AG08395 (cell line): ENCODE measurements around the gene CALHM1.

Experiments
- DNase-seq: peaks from one replicate; pipeline ENCODE4 v3.0.0; 2012; ENCODE audit warnings: mixed read lengths, low spot score

Gene CALHM1

DNA sequence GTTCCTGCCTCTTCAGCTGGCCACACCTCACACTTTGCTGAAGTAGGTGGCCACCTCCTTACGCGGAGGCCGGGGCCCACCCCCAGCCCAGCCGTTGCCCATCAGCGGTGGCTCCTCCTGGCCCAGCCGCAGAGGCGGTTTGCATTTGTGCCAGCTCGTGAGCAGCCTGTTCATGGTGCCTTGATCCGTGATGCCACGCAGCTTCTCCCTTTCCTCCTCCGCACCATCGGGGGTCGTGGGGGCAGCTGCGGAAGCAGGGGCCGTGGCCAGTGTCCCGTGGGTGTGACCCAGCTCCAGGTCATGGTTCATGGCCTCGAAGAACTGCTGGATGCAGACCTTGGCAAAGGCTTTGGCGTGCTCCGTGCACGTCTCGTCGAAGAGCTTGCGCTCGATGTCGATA, 3.5 kb downstream of the CALHM1 start:
- no peak for DNase-seq

DNA sequence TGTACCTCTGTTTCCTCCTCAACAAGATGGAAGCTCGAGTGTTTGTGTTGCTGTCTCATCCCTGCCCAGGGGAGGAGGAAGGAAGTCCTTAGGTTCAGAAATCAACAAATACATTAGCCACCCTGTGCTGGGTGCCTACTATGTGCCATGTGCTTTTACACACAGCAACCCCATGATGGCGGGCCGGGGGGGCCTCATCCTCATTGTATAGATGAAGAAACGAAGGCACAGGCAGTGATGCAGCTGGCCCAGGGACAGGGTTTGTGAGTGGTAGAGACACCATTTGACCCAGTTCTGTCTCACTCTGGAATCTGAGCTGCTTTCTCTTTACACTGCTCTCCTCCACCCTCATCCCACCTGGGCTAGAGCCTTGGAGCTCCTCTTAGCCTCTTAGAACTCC, 4.7 kb downstream of the CALHM1 start:
- no peak for DNase-seq

- DNase-seq: peak; percentile 28
These were observed 6.0 kb downstream of the CALHM1 start for GRCh38 chr10:103452506-103453230.

GRCh38 chr10:103451831-103452505, 6.7 kb downstream of the CALHM1 start, which contains the start of gene CALHM2:
Gene CALHM2, minus strand, starts transcription at chr10:103452370. Its CDS starts 2,429 bp downstream, at chr10:103449941.
- DNase-seq: peak; percentile 81

DNA sequence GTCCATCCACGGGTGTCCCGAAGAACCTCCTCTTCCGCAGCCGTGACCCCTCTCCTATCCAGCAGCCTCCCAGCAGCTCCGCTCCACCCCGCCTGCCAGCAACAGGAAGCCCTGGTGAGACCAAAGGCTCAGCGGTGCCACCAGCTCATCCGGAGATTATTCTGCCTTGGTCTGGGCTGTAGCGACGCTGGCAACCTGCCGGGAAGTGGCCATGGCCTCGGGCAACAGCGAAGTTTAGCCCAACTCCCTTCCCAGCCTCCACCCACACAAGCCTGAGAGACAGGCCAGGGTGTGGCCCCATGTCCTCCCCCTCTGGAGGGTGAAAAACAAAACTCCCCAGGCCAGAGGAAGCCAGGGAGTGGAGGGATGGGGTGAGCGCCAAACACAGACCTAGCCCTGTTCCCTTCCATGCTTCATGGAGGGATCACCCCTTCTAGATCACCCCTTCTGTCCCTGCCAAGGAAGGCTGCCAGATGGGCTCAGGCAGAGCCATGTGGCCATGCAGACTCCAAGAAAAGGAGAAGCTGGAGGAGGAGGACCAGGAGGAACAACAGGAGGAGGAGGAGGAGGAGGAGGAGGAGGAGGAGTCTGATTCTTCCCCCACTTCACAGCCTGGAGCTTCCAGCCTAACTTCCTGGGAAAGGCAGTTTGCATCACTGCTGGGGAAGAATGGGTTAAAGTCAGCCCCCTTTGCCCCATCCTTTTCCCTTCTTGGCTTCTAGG, 7.4 kb downstream of the CALHM1 start:
- peak; percentile 85 for DNase-seq

DNA sequence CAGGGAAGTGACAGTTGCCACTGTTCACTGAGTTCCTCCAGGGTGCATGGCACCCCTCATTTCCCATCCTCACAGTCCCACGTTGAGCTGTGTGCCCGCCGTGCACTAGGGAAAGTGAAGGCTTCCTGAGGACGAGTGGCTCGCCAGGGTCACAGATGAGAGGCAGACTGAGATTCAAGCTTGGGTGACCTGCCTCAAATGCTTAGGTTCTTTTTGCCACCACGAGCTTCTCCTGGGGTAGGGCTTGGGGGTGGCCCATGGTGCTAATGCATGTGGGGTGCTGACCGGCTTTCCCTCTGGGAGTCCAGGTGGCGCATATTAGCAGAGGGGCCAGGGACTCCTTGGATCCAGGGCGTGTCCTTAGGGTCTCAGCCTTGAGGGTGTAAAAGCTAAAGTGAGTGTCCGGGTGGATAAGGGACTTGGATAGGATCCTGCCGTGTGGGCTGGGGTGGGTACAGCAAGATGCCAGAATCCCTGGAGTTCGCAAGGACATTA, 8.5 kb downstream of the CALHM1 start:
- DNase-seq: no peak

DNA sequence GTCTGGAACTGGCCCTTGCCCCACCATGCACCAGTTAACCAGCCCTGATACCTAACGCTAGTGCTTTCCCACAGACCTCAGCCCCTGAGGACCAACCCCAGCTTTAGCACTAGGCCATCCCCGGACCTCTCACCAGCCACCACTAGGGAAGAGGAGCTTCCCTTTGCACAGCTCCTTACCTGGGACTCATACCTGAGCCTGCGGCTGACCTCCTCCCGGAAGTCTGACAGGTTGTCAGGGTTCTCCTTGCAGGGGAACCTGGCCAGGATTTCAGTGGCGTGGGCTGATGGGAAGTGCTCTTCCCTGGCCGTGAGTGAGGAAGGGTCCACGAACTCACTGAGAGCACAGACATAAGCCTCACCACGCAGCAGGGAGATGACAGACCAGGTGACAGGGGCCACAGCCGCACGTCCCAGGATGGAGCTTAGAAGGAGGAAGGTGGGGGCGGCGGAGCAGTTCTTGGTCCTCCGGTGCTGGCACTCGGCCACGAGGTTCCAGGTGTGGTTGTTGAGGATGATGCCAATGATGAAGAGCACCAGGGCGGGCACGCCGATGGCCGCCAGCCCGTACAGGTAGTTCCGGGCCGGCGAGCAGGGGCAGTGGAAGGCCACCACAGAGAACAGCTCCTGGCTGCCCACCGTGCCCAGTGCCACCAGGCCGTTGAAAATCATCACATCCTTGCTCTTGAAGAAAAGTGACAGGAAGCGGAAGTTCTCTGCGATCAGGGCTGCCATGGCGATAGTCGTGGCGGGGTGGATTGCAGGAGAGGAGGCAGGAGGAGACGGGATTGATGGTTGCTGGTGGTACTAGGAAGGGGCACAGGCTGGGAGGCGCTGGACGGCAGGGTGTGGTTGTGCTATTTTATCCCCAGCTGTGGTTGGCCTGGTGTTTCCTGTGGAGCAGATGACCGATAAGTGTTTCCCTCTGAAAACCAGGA, 9.2 kb downstream of the CALHM1 start:
- no peak for DNase-seq

DNA sequence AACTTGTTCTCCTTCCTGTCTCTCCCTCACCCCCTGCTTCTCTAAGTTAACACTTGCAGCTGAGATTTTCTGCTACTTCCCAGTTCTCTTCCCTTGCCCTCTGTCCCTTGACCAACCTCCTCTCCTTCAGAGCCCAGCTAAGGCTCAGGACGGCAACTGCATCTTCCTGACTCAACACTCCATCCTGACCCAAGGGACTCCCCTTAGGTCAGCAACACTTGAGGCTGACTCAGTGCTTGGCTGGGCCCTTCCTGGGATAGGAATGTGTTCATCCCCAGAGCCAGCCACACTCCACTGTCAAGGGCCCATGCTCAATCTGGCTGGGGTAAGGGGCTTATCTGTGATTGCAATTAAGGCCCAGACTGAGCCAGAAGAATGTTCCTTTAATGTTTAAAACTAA, 10.0 kb downstream of the CALHM1 start:
- DNase-seq: peak; percentile 92

- no peak for DNase-seq
These were observed 11.5 kb downstream of the CALHM1 start for GRCh38 chr10:103447187-103447586.

DNA sequence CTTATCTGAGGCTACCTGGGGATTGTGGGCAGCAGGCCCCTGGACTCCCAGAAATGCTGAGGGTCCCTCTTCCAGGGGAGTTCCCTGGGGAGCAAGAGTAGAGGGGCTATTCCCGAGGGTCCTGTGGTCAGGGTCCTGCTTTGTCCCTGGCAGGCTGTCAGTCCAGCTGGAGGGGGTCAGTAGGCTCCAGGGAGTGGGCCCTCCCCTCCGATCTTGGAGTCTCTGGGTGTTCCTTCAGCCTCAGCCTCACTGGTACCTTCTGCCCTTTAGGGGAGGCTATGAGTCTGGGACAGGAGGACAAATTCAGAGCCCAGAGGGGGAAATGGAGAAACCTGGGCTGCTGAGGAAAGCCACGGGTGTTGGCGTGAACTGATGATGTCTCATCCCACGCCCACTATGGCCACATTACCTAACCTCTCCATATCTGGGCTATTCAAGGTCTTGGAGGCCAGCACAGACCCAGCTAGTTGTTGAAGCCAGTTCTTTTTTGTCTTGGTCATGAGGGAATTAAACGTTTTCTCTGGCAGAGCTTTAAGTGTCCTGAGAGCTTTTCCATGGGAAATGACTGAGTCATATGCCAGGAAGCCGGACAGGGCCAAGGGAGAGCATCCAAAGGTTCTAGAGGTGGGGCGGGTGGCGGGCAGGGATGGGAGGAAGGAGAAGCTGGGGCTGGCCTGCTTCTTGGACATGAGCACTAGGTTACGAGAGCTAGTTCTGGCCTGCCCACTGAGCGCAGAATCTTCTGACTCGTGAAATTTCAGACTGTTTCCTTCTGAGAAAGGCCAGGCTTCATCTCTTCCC, 12.7 kb downstream of the CALHM1 start:
- peak; percentile 82 for DNase-seq

- no peak for DNase-seq
These were observed 13.3 kb downstream of the CALHM1 start for GRCh38 chr10:103445366-103445765.

DNA sequence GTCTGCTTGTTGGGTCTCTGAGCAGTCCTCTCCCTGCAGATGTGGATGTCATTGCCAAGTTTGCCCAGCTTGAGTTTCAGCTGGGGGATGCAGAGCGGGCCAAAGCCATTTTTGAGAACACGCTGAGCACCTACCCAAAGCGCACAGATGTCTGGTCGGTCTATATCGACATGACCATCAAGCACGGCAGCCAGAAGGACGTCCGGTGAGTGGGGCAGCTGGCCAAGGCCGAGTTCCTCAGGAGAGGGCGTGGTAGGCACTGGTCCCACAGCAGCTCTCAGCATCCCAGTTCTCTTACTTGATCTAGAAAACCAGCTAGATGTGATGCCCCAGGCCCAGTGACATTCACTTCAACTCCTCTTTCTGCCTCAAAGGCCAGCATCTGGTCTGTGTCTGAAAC, 14.2 kb downstream of the CALHM1 start:
- no peak for DNase-seq

DNA sequence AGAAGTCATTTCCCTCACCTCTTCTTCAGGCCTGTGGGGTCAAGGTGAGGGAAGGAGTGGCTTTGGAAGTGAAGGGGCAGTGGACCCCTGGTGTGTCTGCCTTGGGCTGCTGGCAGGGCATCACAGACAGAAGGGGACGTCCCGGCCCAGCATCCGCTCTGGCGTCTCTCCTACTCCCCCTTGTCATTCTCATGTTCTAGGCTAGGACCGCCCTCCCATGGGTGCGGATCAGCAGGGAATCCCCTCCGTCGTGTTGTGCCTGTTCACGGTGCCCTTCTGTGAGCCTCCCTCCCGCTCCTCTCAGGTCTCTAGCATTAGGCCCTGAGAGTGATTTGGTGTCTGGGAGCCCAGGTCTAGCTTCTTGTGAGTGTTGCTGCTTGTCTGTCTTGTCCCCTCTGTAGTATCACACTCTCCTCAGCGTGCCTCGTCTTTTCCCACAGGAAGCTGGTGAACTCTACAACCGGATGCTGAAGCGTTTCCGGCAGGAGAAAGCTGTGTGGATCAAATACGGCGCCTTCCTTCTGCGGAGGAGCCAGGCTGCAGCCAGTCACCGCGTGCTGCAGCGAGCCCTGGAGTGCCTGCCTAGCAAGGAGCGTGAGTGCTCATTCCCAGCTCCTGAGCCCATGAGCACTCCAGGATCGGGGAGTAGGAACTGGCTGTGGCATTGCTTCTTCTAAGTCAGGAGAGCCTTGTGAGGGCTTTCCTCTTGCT, 15.1 kb downstream of the CALHM1 start:
- no peak for DNase-seq

DNA sequence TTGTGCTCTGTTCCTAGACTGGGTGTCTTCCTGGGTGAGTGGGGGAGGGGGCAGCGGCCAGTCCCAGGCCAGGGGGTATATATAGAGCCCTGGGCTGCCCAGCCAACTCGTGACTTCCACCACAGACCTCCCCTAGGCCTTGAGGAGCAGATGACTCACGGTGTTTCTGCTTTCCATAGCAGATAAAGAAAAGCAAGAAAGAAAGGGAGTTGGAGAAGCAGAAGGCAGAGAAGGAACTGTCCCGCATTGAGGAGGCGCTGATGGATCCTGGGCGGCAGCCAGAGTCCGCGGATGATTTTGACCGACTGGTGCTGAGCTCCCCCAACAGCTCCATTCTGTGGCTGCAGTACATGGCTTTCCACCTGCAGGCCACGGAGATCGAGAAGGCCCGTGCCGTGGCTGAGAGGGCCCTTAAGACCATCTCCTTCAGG, 16.7 kb downstream of the CALHM1 start:
- peak; percentile 17 for DNase-seq

DNA sequence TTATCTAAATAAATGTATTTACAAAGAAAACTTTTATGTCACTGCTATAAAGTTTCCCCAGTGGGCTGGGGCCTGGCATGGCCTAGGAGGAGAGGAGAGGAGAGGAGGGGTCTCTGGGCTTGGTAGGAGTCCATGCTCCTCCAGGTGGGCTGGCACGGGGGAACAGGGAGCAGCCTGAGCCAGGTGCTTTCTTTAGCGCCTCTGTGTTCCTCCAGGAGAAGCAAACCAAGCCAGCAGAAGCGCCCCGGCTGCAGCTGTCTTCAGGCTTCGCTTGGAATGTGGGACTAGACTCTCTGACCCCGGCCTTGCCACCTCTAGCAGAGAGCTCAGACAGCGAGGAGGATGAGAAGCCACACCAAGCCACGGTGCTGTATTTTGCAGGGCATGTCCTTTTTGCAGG, 17.1 kb downstream of the CALHM1 start:
- DNase-seq: no peak

GRCh38 chr10:103441206-103441605, 17.5 kb downstream of the CALHM1 start:
- no peak for DNase-seq

DNA sequence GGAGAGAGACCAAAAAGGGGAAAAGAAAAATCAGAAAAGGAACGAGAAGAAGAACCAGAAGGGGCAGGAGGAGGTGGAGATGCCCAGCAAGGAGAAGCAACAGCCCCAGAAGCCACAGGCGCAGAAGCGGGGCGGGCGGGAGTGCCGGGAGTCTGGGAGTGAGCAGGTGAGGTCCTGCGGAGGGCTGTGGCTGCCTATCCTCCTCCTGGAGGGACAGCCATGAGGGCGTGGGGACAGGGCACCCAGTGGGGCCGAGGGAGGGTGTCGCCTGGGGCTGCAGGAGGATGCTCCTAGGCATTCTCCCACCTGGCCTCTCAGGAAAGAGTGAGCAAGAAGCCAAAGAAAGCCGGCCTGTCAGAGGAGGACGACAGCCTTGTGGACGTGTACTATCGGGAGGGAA, 18.3 kb downstream of the CALHM1 start:
- DNase-seq: no peak

DNA sequence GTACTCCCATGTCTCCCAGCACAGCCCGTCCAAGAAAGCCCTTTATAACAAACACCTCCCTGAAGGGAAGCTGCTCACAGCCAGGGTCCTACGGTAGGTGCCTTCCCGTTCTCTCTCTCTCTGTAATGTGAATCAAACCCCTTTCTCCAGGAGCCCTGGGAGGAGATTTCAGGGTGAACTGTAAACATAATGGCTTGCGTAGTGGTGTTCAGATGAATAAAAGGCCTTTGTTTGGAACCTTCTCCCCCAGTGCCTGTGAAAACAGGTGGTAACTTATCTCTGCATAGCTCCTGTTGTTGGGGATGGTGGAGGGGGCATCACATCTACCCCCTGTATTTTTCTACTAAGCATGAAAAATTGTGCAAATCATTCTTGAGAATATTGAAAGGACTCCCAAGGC, 18.9 kb downstream of the CALHM1 start:
- DNase-seq: no peak

GRCh38 chr10:103433858-103434257, 24.8 kb downstream of the CALHM1 start:
- DNase-seq: no peak

DNA sequence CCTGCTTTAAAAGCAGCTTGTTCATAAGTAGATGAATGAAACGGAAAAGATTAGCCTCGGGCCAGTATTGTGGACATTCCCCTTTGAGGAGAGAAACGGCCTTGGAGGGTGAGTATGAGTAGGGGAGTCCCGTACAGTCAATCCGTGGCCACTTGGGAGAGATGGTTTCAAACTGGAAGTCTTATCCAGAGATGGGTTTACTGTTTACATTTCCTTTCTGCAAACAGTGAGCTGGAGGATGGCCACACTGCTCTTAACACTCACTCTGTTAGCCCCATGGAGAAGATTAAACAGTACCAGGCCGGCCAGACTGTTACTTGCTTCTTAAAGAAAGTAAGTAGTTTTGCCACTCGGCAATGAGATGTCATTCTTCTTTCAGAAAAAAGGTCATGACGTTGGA, 26.8 kb downstream of the CALHM1 start:
- DNase-seq: no peak
